Smooth muscle cell (in vitro differentiated cells): ENCODE results near the gene CPED1. TPM values are rescaled to one million over a fixed set of nuclear protein-coding genes. Genes with fewer than 3 reads are reported as not detected.

Experiments used
- DNase-seq: peaks from one replicate; lab custom pipeline; 2025; ENCODE audit not compliant: unreplicated experiment; lab: John Stamatoyannopoulos, UW
- H2AFZ ChIP-seq: fragments of 200-600 bp; sonication (generic); 2 replicates; pipeline ENCODE4 v1.6.0; 2016; ENCODE audit warnings: antibody characterized with exemption, low read depth, mild to moderate bottlenecking
- H3F3A ChIP-seq: fragments of 200-600 bp; sonication (generic); 2 replicates; pipeline ENCODE4 v1.6.0; 2017; ENCODE audit warnings: antibody characterized with exemption, low read depth
- H3K27ac ChIP-seq: fragments of 200-600 bp; sonication (generic); 2 replicates; pipeline ENCODE4 v1.5.1; 2016; ENCODE audit warnings: low read depth, mild to moderate bottlenecking
- H3K27me3 ChIP-seq: fragments of 200-600 bp; sonication (generic); 2 replicates; pipeline ENCODE4 v1.6.1; 2016; ENCODE audit warnings: low read depth, mild to moderate bottlenecking
- H3K36me3 ChIP-seq: fragments of 200-600 bp; sonication (generic); 2 replicates; pipeline ENCODE4 v1.5.1; 2016; ENCODE audit warnings: low read depth
- H3K4me1 ChIP-seq: fragments of 200-600 bp; sonication (generic); 2 replicates; pipeline ENCODE4 v1.5.1; 2016; ENCODE audit warnings: low read depth
- H3K4me2 ChIP-seq: fragments of 200-600 bp; sonication (generic); 2 replicates; pipeline ENCODE4 v1.6.0; 2016; ENCODE audit warnings: mild to moderate bottlenecking
- H3K4me3 ChIP-seq: fragments of 200-600 bp; sonication (generic); 2 replicates; pipeline ENCODE4 v1.5.1; 2016; ENCODE audit warnings: mild to moderate bottlenecking
- H3K79me2 ChIP-seq: fragments of 200-600 bp; sonication (generic); 2 replicates; pipeline ENCODE4 v1.6.0; 2016; ENCODE audit warnings: low read depth, mild to moderate bottlenecking
- H3K9ac ChIP-seq: fragments of 200-600 bp; sonication (generic); 2 replicates; pipeline ENCODE4 v1.6.0; 2016; ENCODE audit warnings: low read depth
- H3K9me3 ChIP-seq: fragments of 200-600 bp; sonication (generic); replicated peaks from 2 replicates; pipeline ENCODE4 v1.5.1; 2016; ENCODE audit warnings: low read depth
- H4K20me1 ChIP-seq: fragments of 200-600 bp; sonication (generic); 2 replicates; pipeline ENCODE4 v1.6.0; 2016; ENCODE audit warnings: low read depth
- CTCF ChIP-seq: fragments of 200-600 bp; sonication (generic); IDR thresholded peaks from 2 replicates; pipeline ENCODE4 v1.5.1; 2017; ENCODE audit warnings: borderline replicate concordance, mild to moderate bottlenecking, antibody characterized with exemption; ENCODE audit not compliant: insufficient read depth, poor library complexity, severe bottlenecking
- WGBS: methylation state at CpG from one replicate; pipeline ENCODE4 v1.1.7; 2016; ENCODE audit warnings: low lambda C conversion rate; 5-methylcytosine and 5-hydroxymethylcytosine counted together
- polyA plus RNA-seq: library from polyadenylated mRNA; unstranded; fragments of >200 nt; fragmentation: Nextera tagmentation; extraction: Ambion mirVana; gene quantifications from 2 replicates; pipeline ENCODE4 v1.2.1, GENCODE V29; 2016
- total RNA-seq: library from RNA; depleted of rRNA; stranded (reverse); fragments of >200 nt; gene quantifications from 2 replicates; pipeline ENCODE4 v1.2.3, GENCODE V29; 2014

Gene CPED1
- total and polyA plus RNA-seq, 2 experiments from 2014 or later = 9.5 to 12.9 TPM

GRCh38 chr7:121037957-121038716, 49.6 kb downstream of the CPED1 start:
- H3K9ac ChIP-seq = no peak overlapping the region
- no peaks in the 10 kb centered on the region for H3F3A ChIP-seq
- H3K4me3 ChIP-seq = no peak overlapping the region
- no peaks in the 10 kb centered on the region for H3K36me3 ChIP-seq
- H3K4me2 ChIP-seq = no peak overlapping the region
- H3K9me3 ChIP-seq = no peaks in the 10 kb centered on the region
- 93% methylated on average over 4 of the region's 4 CpGs for WGBS
- DNase-seq = no peak
- no peaks in the 10 kb centered on the region for H4K20me1 ChIP-seq
- H2AFZ ChIP-seq = no peak overlapping the region
- H3K27ac ChIP-seq = no peak overlapping the region
- TF ChIP-seq CTCF = no peak
- H3K79me2 ChIP-seq = peaks cover 8% of the 10 kb centered on the region
- no peaks in the 10 kb centered on the region for H3K4me1 ChIP-seq
- H3K27me3 ChIP-seq = no peaks in the 10 kb centered on the region

- no peaks in the 10 kb centered on the region for H4K20me1 ChIP-seq
- H3K79me2 ChIP-seq = peaks cover 8% of the 10 kb centered on the region
- H3K4me2 ChIP-seq = no peak overlapping the region
- no peak for TF ChIP-seq CTCF
- 66% methylated on average over 7 of the region's 7 CpGs for WGBS
- H3K27me3 ChIP-seq = no peaks in the 10 kb centered on the region
- H3K4me3 ChIP-seq = no peak overlapping the region
- no peaks in the 10 kb centered on the region for H3K9me3 ChIP-seq
- no peak overlapping the region for H3K9ac ChIP-seq
- no peaks in the 10 kb centered on the region for H3K36me3 ChIP-seq
- no peak overlapping the region for H3K27ac ChIP-seq
- H3F3A ChIP-seq = no peaks in the 10 kb centered on the region
- H2AFZ ChIP-seq = no peak overlapping the region
- DNase-seq = no peak
- no peaks in the 10 kb centered on the region for H3K4me1 ChIP-seq
Observed at GRCh38 chr7:121038717-121039509, 50.4 kb downstream of the CPED1 start.

- 84% methylated on average over 2 of the region's 2 CpGs for WGBS
- no peaks in the 10 kb centered on the region for H3K9me3 ChIP-seq
- no peaks in the 10 kb centered on the region for H4K20me1 ChIP-seq
- peaks cover 8% of the 10 kb centered on the region for H3K79me2 ChIP-seq
- no peaks in the 10 kb centered on the region for H3K4me1 ChIP-seq
- H3K27ac ChIP-seq = no peak overlapping the region
- H3K36me3 ChIP-seq = no peaks in the 10 kb centered on the region
- no peak overlapping the region for H3K4me3 ChIP-seq
- TF ChIP-seq CTCF = no peak
- H3K9ac ChIP-seq = no peak overlapping the region
- no peaks in the 10 kb centered on the region for H3F3A ChIP-seq
- no peak for DNase-seq
- no peak overlapping the region for H2AFZ ChIP-seq
- no peak overlapping the region for H3K4me2 ChIP-seq
- no peaks in the 10 kb centered on the region for H3K27me3 ChIP-seq
Observed at GRCh38 chr7:121039510-121039822, 51.0 kb downstream of the CPED1 start.
